BJ (cell line): ENCODE results near the gene ADGRV1. TPM values are rescaled to one million over a fixed set of nuclear protein-coding genes. Genes with fewer than 3 reads are reported as not detected.

Source experiments
- CTCF ChIA-PET: fragments of 350-600 bp; formaldehyde crosslinking; extraction: SDS; loops from one replicate; lab custom pipeline; 2021; ENCODE audit warnings: antibody characterized with exemption, inconsistent platforms; lab: Yijun Ruan, JAX
- POLR2A ChIA-PET: fragments of 300-600 bp; sonication (Branson Sonifier 250); formaldehyde crosslinking; extraction: SDS; loops from one replicate; lab custom pipeline; 2021; ENCODE audit warnings: antibody characterized with exemption; lab: Charles Lee
- DNase-seq: peaks from one replicate; pipeline ENCODE4 v3.0.0-alpha.2; 2011; ENCODE audit warnings: low read depth
- H3K27me3 ChIP-seq: 2 replicates; pipeline ENCODE4 v1.6.0; 2011; ENCODE audit warnings: low read length; ENCODE audit not compliant: control insufficient read depth, insufficient read depth
- H3K36me3 ChIP-seq: 2 replicates; pipeline ENCODE4 v1.5.1; 2011; ENCODE audit warnings: low read length; ENCODE audit not compliant: control insufficient read depth, insufficient read depth
- H3K4me3 ChIP-seq: 2 replicates; pipeline ENCODE4 v1.5.1; 2011; ENCODE audit warnings: low read depth, mild to moderate bottlenecking, control low read depth, low read length
- polyA plus RNA-seq: library from polyadenylated mRNA; depleted of rRNA; stranded (reverse); fragments of >200 nt; gene quantifications from 2 replicates; pipeline ENCODE4 v1.2.3, GENCODE V29; 2011
- TF ChIP-seq, protein P1 (sequence below): IDR thresholded peaks from 2 replicates; pipeline ENCODE4 v1.5.1; 2011; ENCODE audit warnings: low read depth, mild to moderate bottlenecking, control low read depth, inconsistent platforms, low read length, moderate library complexity; ENCODE audit not compliant: insufficient read depth

The ADGRV1 gene
- polyA plus RNA-seq, 1 experiment = 0.15 TPM

DNA sequence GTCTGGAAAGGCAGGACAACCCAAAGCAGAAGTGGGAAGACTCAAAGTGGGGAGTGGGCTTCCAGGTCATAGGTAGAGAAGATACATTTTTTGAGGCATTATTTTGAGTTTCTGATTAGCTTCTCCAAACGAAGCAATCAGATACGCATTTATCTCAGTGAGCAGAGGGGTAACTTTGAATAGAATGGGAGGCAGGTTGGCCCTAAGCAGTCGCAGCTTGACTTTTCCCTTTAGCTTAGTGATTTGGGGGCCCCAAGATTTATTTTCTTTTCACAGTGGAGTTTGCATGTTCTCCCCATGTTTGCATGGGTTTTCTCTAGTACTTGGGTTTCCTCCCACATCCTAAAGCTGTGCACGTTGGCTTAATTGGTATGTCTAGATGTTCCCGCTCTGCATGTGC is 422.6 kb downstream of the ADGRV1 start:
- ChIA-PET POLR2A (no interaction called here), CTCF (no interaction called here)
- Histone ChIP-seq H3K4me3 (no peak overlapping the region), H3K36me3 (no peaks in the 10 kb centered on the region), H3K27me3 (no peaks in the 10 kb centered on the region)
- no peak for DNase-seq
- TF ChIP-seq, protein P1, sequence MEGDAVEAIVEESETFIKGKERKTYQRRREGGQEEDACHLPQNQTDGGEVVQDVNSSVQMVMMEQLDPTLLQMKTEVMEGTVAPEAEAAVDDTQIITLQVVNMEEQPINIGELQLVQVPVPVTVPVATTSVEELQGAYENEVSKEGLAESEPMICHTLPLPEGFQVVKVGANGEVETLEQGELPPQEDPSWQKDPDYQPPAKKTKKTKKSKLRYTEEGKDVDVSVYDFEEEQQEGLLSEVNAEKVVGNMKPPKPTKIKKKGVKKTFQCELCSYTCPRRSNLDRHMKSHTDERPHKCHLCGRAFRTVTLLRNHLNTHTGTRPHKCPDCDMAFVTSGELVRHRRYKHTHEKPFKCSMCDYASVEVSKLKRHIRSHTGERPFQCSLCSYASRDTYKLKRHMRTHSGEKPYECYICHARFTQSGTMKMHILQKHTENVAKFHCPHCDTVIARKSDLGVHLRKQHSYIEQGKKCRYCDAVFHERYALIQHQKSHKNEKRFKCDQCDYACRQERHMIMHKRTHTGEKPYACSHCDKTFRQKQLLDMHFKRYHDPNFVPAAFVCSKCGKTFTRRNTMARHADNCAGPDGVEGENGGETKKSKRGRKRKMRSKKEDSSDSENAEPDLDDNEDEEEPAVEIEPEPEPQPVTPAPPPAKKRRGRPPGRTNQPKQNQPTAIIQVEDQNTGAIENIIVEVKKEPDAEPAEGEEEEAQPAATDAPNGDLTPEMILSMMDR = no peak

DNA sequence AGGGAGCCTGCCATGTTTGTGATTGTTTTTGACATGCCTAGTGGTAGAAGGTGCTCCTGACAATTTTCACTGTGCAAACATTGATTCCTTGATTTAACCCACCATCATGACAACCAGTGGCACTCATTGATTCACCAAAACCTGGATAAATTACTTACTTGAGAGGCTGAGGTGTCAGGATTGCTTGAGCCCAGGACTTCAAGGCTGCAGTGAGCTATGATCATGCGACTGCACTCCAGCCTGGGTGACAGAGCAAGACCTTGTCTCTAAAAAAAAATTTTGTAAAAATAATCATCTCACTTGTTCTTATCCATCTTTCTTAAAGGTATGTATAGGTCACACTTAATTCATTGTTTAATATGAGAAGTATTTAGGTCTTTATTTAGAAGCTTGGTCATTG is 423.2 kb downstream of the ADGRV1 start:
- POLR2A ChIA-PET = no interaction called here
- CTCF ChIA-PET = interaction anchor here (1.0 kb wide), 1 partner anchor 13 kb away, joined by 4 read pairs; no protein-coding TSS in a partner anchor

DNA sequence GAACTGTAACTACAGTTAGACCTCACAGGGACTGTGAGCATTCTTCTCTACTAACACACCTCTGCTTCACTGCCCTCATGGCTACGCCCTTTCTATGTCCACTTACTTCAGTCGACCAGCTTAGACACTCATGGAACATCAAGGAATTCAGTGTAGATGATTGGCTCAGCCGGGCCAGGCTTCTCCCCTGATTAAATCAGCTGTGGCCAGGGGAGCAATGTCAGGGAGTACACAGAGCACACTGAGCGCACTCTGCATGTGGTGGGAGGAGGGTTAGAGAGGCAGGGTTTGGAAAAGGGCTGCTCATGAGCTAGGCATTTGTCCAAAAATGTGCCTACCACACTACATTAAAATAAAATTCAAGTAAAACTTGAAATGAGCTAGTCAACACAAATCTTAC is 424.0 kb downstream of the ADGRV1 start:
- TF ChIP-seq, protein P1 = no peak
- no peak for DNase-seq
- H3K4me3 ChIP-seq = no peak overlapping the region
- ChIA-PET POLR2A (no interaction called here), CTCF (interaction anchor here (1.0 kb wide), 1 partner anchor 12 kb away, joined by 4 read pairs; no protein-coding TSS in a partner anchor)
- no peaks in the 10 kb centered on the region for H3K27me3 ChIP-seq
- no peaks in the 10 kb centered on the region for H3K36me3 ChIP-seq

More for the DNA sequence above, 423.2 kb downstream of the ADGRV1 start:
- DNase-seq = no peak
- TF ChIP-seq, protein P1 = no peak
- Histone ChIP-seq H3K36me3 (no peaks in the 10 kb centered on the region), H3K4me3 (no peak overlapping the region), H3K27me3 (no peaks in the 10 kb centered on the region)

DNA sequence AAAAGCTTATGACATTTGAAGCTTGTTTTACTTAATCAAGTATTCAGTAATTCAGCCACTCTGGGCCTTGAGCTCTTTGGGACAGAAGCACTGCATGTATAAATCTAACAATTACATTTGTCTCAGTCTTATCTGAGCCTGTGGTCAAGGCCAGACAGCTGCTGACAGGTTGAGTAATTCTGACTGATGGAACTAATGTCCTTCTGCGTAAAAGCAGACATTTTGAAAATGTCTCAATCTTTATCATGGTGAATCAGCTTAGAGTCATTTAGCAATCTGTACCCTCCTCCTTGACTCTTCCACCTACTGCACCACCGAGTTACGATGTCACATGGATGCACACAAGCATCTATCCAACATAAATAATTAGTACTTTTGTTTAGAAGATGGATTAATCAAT is 424.6 kb downstream of the ADGRV1 start:
- DNase-seq = no peak
- Histone ChIP-seq H3K4me3 (no peak overlapping the region), H3K36me3 (no peaks in the 10 kb centered on the region), H3K27me3 (no peaks in the 10 kb centered on the region)
- ChIA-PET CTCF (interaction anchor here (1.0 kb wide), 1 partner anchor 11 kb away, joined by 4 read pairs; no protein-coding TSS in a partner anchor), POLR2A (no interaction called here)
- TF ChIP-seq, protein P1 = no peak

DNA sequence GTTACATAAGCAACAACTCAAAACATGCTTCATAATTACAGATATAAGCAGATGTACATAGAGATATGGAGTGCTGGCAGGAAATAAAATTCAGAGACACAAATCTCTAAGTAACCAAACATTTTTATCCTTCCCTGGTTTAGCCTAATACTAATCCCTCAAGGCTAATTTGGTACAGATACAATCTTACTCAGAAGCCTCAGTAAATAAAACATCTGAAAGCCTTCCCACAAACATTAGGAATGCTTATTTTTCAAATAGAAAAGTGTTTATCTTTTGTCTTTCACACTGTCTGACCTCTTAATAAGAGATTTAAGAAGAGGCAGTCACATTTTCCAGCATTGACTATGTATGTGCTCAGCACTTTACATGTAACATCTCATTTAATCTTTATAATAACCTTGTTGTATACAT is 425.1 kb downstream of the ADGRV1 start:
- no peak overlapping the region for H3K4me3 ChIP-seq
- POLR2A ChIA-PET = no interaction called here
- H3K36me3 ChIP-seq = no peaks in the 10 kb centered on the region
- CTCF ChIA-PET = no interaction called here
- no peaks in the 10 kb centered on the region for H3K27me3 ChIP-seq
- no peak for DNase-seq
- TF ChIP-seq, protein P1 = no peak
